Breast epithelium (tissue), 3 donors: ENCODE data around the gene PRKN.

Experiments used
- CTCF ChIP-seq, 3 donors: fragments of 450-650 bp; IDR thresholded peaks; one replicate each; pipeline ENCODE4 v1.5.1; 2016 to 2017; ENCODE audit warnings: antibody characterized with exemption in 3 of 3, mild to moderate bottlenecking in 3 of 3, moderate library complexity in 3 of 3
- POLR2A ChIP-seq: fragments of 450-650 bp; IDR thresholded peaks from one replicate; pipeline ENCODE4 v1.6.1; 2016; ENCODE audit warnings: antibody characterized with exemption, mild to moderate bottlenecking, moderate library complexity

GRCh38 chr6:162621246-162621645 lies 106.3 kb downstream of the PRKN start:
- TF ChIP-seq CTCF (IDR thresholded peaks at IDR 0.05) (no peak), POLR2A (no peak)
